Natural killer cell (primary cell): ENCODE data around the gene IFNG-AS1. TPM values are rescaled to one million over a fixed set of nuclear protein-coding genes. Genes with fewer than 3 reads are reported as not detected.

Source experiments
- ATAC-seq, 3 donors: fragments of 150-1000 bp in 2 of 3; fragments of 200-7000 bp in 1 of 3; cut with Tn5 transposase; 1 replicate in 1 of 3; 2 replicates in 2 of 3; pipeline ENCODE4 v1.10.0; 2021; ENCODE audit warnings: mild to moderate bottlenecking in 2 of 3, moderate library complexity in 2 of 3
- DNase-seq, 2 donors: peaks; one replicate each; pipeline versions ENCODE4 v3.0.0 to v3.0.0-alpha.2; 2013 to 2021; ENCODE audit warnings: mixed read lengths in 1 of 2
- H3K27ac ChIP-seq: one replicate; pipeline ENCODE4 v1.5.1; 2013; ENCODE audit warnings: mild to moderate bottlenecking, low read length
- H3K27me3 ChIP-seq: one replicate; pipeline ENCODE4 v1.6.1; 2013; ENCODE audit warnings: low read length; ENCODE audit not compliant: control insufficient read depth, insufficient read depth
- H3K36me3 ChIP-seq: one replicate; pipeline ENCODE4 v1.6.1; 2013; ENCODE audit warnings: low read length; ENCODE audit not compliant: control insufficient read depth, insufficient read depth
- H3K4me1 ChIP-seq: one replicate; pipeline ENCODE4 v1.6.1; 2013; ENCODE audit warnings: low read length; ENCODE audit not compliant: control insufficient read depth, insufficient read depth
- H3K4me3 ChIP-seq: one replicate; pipeline ENCODE4 v1.5.1; 2013; ENCODE audit warnings: low read length
- H3K9me3 ChIP-seq: one replicate; pipeline ENCODE4 v1.6.1; 2013; ENCODE audit warnings: low read length; ENCODE audit not compliant: control insufficient read depth, insufficient read depth
- H3K27ac Mint-ChIP-seq, 2 donors: one replicate each; pipeline ENCODE4 v1.8.0; 2022; ENCODE audit warnings: mild to moderate bottlenecking in 2 of 2, mixed read lengths in 2 of 2, moderate library complexity in 1 of 2
- H3K27me3 Mint-ChIP-seq, 2 donors: one replicate each; pipeline ENCODE4 v1.8.0; 2022; ENCODE audit warnings: low read depth in 2 of 2, mixed read lengths in 2 of 2
- H3K36me3 Mint-ChIP-seq: one replicate; pipeline ENCODE4 v1.8.0; 2022; ENCODE audit warnings: mixed read lengths
- H3K4me1 Mint-ChIP-seq, 2 donors: one replicate each; pipeline ENCODE4 v1.8.0; 2022; ENCODE audit warnings: mixed read lengths in 2 of 2
- H3K4me3 Mint-ChIP-seq: one replicate; pipeline ENCODE4 v1.8.0; 2022; ENCODE audit warnings: mild to moderate bottlenecking, moderate library complexity, mixed read lengths
- H3K9me3 Mint-ChIP-seq, 2 donors: one replicate each; pipeline ENCODE4 v1.8.0; 2022; ENCODE audit warnings: mixed read lengths in 2 of 2
- CTCF ChIP-seq: fragments of 200-600 bp; IDR thresholded peaks from one replicate; pipeline ENCODE4 v1.8.0; 2022; ENCODE audit warnings: antibody characterized with exemption
- WGBS: methylation state at CpG from one replicate; pipeline ENCODE4 v1.1.7; 2013; ENCODE audit warnings: missing lambda C conversion rate; ENCODE audit not compliant: insufficient coverage; 5-methylcytosine and 5-hydroxymethylcytosine counted together
- intact Hi-C: fragments of 100-400 bp; cut with micrococcal nuclease; formaldehyde crosslinking; loops from one replicate; pipeline ENCODE4 v1.14.2; 2022
- total RNA-seq, 4 donors: library from RNA; stranded (reverse); fragments of 120-200 nt in 1 of 4; gene quantifications; one replicate each; pipeline versions ENCODE4 v1.2.3 to v1.2.4, GENCODE V29; 2013 to 2022

The IFNG-AS1 gene
- total RNA-seq, 3 donors from 2014 or later (not counting 1 experiment from before 2014, with no cell fraction given) = 1.4 to 2.4 (median 1.6) TPM

GRCh38 chr12:68042212-68042699, 53.0 kb downstream of the IFNG-AS1 start:
- peaks cover 20 to 24% of the 10 kb centered on the region in 2 donors for H3K4me1 Mint-ChIP-seq
- no peaks in the 10 kb centered on the region for H3K27me3 ChIP-seq
- 37% methylated on average over 5 of the region's 6 CpGs for WGBS
- H3K27ac ChIP-seq = no peak overlapping the region
- no peak overlapping the region for H3K4me3 Mint-ChIP-seq
- no peaks in the 10 kb centered on the region for H3K36me3 Mint-ChIP-seq
- H3K4me1 ChIP-seq = peaks cover 12% of the 10 kb centered on the region
- ATAC-seq (peak; percentile 55 to 57 (median 56)), DNase-seq (peak in 1 of 2 donors; percentile 52)
- H3K27me3 Mint-ChIP-seq = peaks cover 0 to 5% of the 10 kb centered on the region in 2 donors
- H3K9me3 Mint-ChIP-seq = peaks cover 0 to 2% of the 10 kb centered on the region in 2 donors
- no peaks in the 10 kb centered on the region for H3K36me3 ChIP-seq
- no peak for TF ChIP-seq CTCF
- no peak overlapping the region for H3K4me3 ChIP-seq
- intact Hi-C loops = loop anchor here (5.0 kb wide), 1 partner anchor 75 kb away; no protein-coding TSS in a partner anchor
- H3K9me3 ChIP-seq = no peaks in the 10 kb centered on the region
- H3K27ac Mint-ChIP-seq = peak overlapping the region in 1 of 2 donors; percentile 70

GRCh38 chr12:68043435-68043834, 54.2 kb downstream of the IFNG-AS1 start:
- Mint-ChIP-seq H3K27me3 (peaks cover 0 to 5% of the 10 kb centered on the region in 2 donors), H3K4me3 (no peak overlapping the region), H3K27ac (no peak overlapping the region), H3K9me3 (peaks cover 0 to 2% of the 10 kb centered on the region in 2 donors), H3K36me3 (no peaks in the 10 kb centered on the region), H3K4me1 (peaks cover 13 to 19% of the 10 kb centered on the region in 2 donors)
- TF ChIP-seq CTCF = no peak
- Histone ChIP-seq H3K27ac (no peak overlapping the region), H3K36me3 (no peaks in the 10 kb centered on the region), H3K27me3 (no peaks in the 10 kb centered on the region), H3K4me1 (peaks cover 12% of the 10 kb centered on the region), H3K4me3 (no peak overlapping the region), H3K9me3 (no peaks in the 10 kb centered on the region)
- ATAC-seq (no peak), DNase-seq (no peak)
- 100% methylated on average over 1 of the region's 1 CpG for WGBS
- intact Hi-C loops = loop anchor here (5.0 kb wide), 1 partner anchor 74 kb away; no protein-coding TSS in a partner anchor

- no peak for TF ChIP-seq CTCF
- peaks cover 0 to 2% of the 10 kb centered on the region in 2 donors for H3K9me3 Mint-ChIP-seq
- Histone ChIP-seq H3K4me1 (no peaks in the 10 kb centered on the region), H3K27ac (no peak overlapping the region), H3K4me3 (no peak overlapping the region), H3K27me3 (no peaks in the 10 kb centered on the region), H3K36me3 (no peaks in the 10 kb centered on the region), H3K9me3 (no peaks in the 10 kb centered on the region)
- H3K4me1 Mint-ChIP-seq = no peaks in the 10 kb centered on the region
- intact Hi-C loops = no loop called here
- DNase-seq (no peak), ATAC-seq (no peak)
- no peaks in the 10 kb centered on the region for H3K36me3 Mint-ChIP-seq
- peaks cover 0 to 2% of the 10 kb centered on the region in 2 donors for H3K27me3 Mint-ChIP-seq
- H3K4me3 Mint-ChIP-seq = no peak overlapping the region
- no peak overlapping the region for H3K27ac Mint-ChIP-seq
- WGBS = no CpG with 5 or more reads among the region's 1 CpG
Measured at GRCh38 chr12:68048648-68049297, 59.5 kb downstream of the IFNG-AS1 start.
